A549 (cell line): Measurements from ENCODE around the gene GALNT14. TPM values are rescaled to one million over a fixed set of nuclear protein-coding genes. Genes with fewer than 3 reads are reported as not detected.

Source experiments
- ATAC-seq, 2 experiments: fragments of 200-7000 bp in 1 of 2; fragments of >200 bp in 1 of 2; cut with Nextera tagmentation in 1 of 2; cut with Tn5 transposase in 1 of 2; 3 replicates each; pipeline versions ENCODE4 v1.8.0 to v1.9.1; 2018 to 2020; ENCODE audit warnings: mild to moderate bottlenecking in 1 of 2, moderate library complexity in 1 of 2
- CTCF ChIA-PET: fragments of 300-600 bp; sonication (Branson Sonifier 250); formaldehyde crosslinking; extraction: SDS; loops from one replicate; lab custom pipeline; 2021; ENCODE audit warnings: antibody characterized with exemption, inconsistent platforms; lab: Yijun Ruan, JAX
- POLR2A ChIA-PET: fragments of 350-600 bp; formaldehyde crosslinking; extraction: SDS; loops from one replicate; lab custom pipeline; 2021; ENCODE audit warnings: antibody characterized with exemption, inconsistent platforms; lab: Yijun Ruan, JAX
- DNase-seq, 2 experiments: peaks; one replicate each; pipeline versions ENCODE4 v3.0.0 to v3.0.0-alpha.2; 2011 to 2016; ENCODE audit warnings: low read depth in 1 of 2, low spot score in 1 of 2
- FAIRE-seq: peaks from 2 replicates; lab custom pipeline; 2011; peaks lifted over from hg19 to GRCh38; lab: Jason Lieb, UNC
- H3K27ac ChIP-seq, 2 experiments: fragments of >200 bp; sonication (Bioruptor Twin); formaldehyde crosslinking; 3 replicates each; pipeline ENCODE4 v1.5.1; 2016 to 2017
- H3K4me1 ChIP-seq: fragments of >200 bp; sonication (Bioruptor Twin); formaldehyde crosslinking; 3 replicates; pipeline ENCODE4 v1.6.1; 2016
- H3K4me2 ChIP-seq: fragments of >200 bp; sonication (Bioruptor Twin); formaldehyde crosslinking; 3 replicates; pipeline ENCODE4 v1.6.1; 2016
- H3K4me3 ChIP-seq: fragments of >200 bp; sonication (Bioruptor Twin); formaldehyde crosslinking; 3 replicates; pipeline ENCODE4 v1.5.1; 2016
- H3K9me3 ChIP-seq: fragments of >200 bp; sonication (Bioruptor Twin); formaldehyde crosslinking; 3 replicates; pipeline ENCODE4 v1.6.1; 2016
- BHLHE40 ChIP-seq: IDR thresholded peaks from 2 replicates; pipeline ENCODE4 v1.6.1; 2012; ENCODE audit warnings: low read depth, low read length, inconsistent platforms
- FOSB ChIP-seq: fragments of 250-450 bp; sonication (Bioruptor Pico); IDR thresholded peaks from 2 replicates; pipeline ENCODE4 v1.5.0; 2020; ENCODE audit warnings: mild to moderate bottlenecking, moderate library complexity
- FOXS1 ChIP-seq: fragments of 250-450 bp; sonication (Bioruptor Pico); IDR thresholded peaks from 2 replicates; pipeline ENCODE4 v1.5.0; 2020; ENCODE audit warnings: mild to moderate bottlenecking, moderate library complexity
- KDM1A ChIP-seq: fragments of 200-600 bp; sonication (generic); IDR thresholded peaks from 2 replicates; pipeline ENCODE4 v1.6.1; 2016; ENCODE audit warnings: low read depth, mild to moderate bottlenecking
- MAZ ChIP-seq: fragments of 150-350 bp; IDR thresholded peaks from 2 replicates; pipeline ENCODE4 v1.6.1; 2014; ENCODE audit warnings: antibody characterized with exemption, low read depth, low read length, borderline replicate concordance
- NFE2L2 ChIP-seq: fragments of 150-350 bp; conservative IDR thresholded peaks from 2 replicates; pipeline ENCODE4 v1.6.1; 2014; ENCODE audit warnings: low read length
- PHF8 ChIP-seq: fragments of 200-600 bp; sonication (generic); IDR thresholded peaks from 2 replicates; pipeline ENCODE4 v1.6.1; 2016; ENCODE audit warnings: low read depth, mild to moderate bottlenecking, antibody characterized with exemption, moderate library complexity, borderline replicate concordance
- RAD21 ChIP-seq, 2 experiments: fragments of >200 bp in 1 of 2; sonication (Bioruptor Twin) in 1 of 2; formaldehyde crosslinking in 1 of 2; IDR thresholded peaks in 1 of 2; conservative IDR thresholded peaks in 1 of 2; 2 replicates in 1 of 2; 3 replicates in 1 of 2; pipeline ENCODE4 v1.6.1; 2012 to 2018; ENCODE audit warnings: inconsistent platforms in 1 of 2
- RARB ChIP-seq: fragments of 250-450 bp; sonication (Bioruptor Pico); IDR thresholded peaks from 2 replicates; pipeline ENCODE4 v1.8.0; 2021; ENCODE audit warnings: mild to moderate bottlenecking, moderate library complexity
- ZC3H11A ChIP-seq: fragments of 450-650 bp; IDR thresholded peaks from 2 replicates; pipeline ENCODE4 v1.6.1; 2014; ENCODE audit warnings: antibody characterized with exemption, mild to moderate bottlenecking
- ZFP36 ChIP-seq: fragments of 450-650 bp; IDR thresholded peaks from 2 replicates; pipeline ENCODE4 v1.6.1; 2014; ENCODE audit warnings: borderline replicate concordance; ENCODE audit not compliant: partially characterized antibody
- ZNF302 ChIP-seq: fragments of 250-450 bp; sonication (Bioruptor Pico); IDR thresholded peaks from 2 replicates; pipeline ENCODE4 v1.9.0; 2021; ENCODE audit warnings: inconsistent platforms, mild to moderate bottlenecking, moderate library complexity
- WGBS: methylation state at CpG from one replicate; pipeline ENCODE4 v1.1.6; 2017; ENCODE audit errors: missing lambda C conversion rate; 5-methylcytosine and 5-hydroxymethylcytosine counted together
- polyA plus RNA-seq, 4 experiments: library from polyadenylated mRNA; depleted of rRNA in 3 of 4; stranded (reverse); fragments of >200 nt; fragmentation: RNase III in 1 of 4; extraction: RNeasy Plus Mini Kit Qiagen cat#74134 plus additional on column Dnase treatment in 1 of 4; gene quantifications; 2 replicates in 3 of 4; 3 replicates in 1 of 4; pipeline ENCODE4 v1.2.3, GENCODE V29; 2011 to 2017
- TF ChIP-seq, protein P1 (sequence below): fragments of 250-450 bp; sonication (Bioruptor Pico); IDR thresholded peaks from 2 replicates; pipeline ENCODE4 v1.5.0; 2020; ENCODE audit warnings: low read depth, mild to moderate bottlenecking, moderate library complexity
- TF ChIP-seq, protein P2 (sequence below): fragments of 250-450 bp; sonication (Bioruptor Pico); IDR thresholded peaks from 2 replicates; pipeline ENCODE4 v1.5.0; 2021; ENCODE audit warnings: mild to moderate bottlenecking, moderate library complexity, borderline replicate concordance
- TF ChIP-seq, protein P3 (sequence below): fragments of 200-600 bp; sonication (generic); IDR thresholded peaks from 2 replicates; pipeline ENCODE4 v1.6.1; 2016; ENCODE audit warnings: antibody characterized with exemption, mild to moderate bottlenecking, moderate library complexity
- TF ChIP-seq, protein P4 (sequence below): fragments of >200 bp; sonication (Bioruptor Twin); formaldehyde crosslinking; IDR thresholded peaks from 2 replicates; pipeline ENCODE4 v1.6.1; 2016
- TF ChIP-seq, protein P5 (sequence below): fragments of 150-350 bp; IDR thresholded peaks from 2 replicates; pipeline ENCODE4 v1.6.1; 2014; ENCODE audit warnings: low read depth, mild to moderate bottlenecking, low read length

Gene GALNT14
- polyA plus RNA-seq, 2 of the 4 experiments (the other 2 are of a cell fraction): 34.4 to 38.3 TPM

DNA sequence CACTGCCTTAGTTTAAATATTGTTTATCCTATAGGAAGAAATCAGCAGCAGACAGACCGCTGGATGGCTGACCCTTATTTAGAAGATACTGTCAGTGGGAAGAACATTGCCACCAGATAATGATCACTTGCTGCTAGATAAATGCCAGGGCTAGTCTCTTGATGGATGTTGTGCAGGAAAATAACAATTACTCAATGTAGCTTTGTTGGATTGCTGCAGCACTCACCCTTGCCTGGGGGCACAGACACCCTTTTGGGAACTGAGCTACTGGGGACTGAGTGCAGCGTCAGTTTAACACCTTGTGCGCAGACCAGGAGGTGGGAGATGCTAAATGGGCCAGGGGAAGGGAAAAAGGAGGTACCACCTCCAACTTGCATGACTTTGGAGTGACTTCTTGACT, 266.8 kb downstream of the GALNT14 start:
- Histone ChIP-seq H3K27ac (no peak overlapping the region), H3K4me1 (no peaks in the 10 kb centered on the region), H3K4me3 (no peak overlapping the region), H3K4me2 (no peak overlapping the region), H3K9me3 (peaks cover 17% of the 10 kb centered on the region; the same call in 2 of the 3 replicates)
- POLR2A ChIA-PET: no interaction called here
- DNase-seq (no peak), FAIRE-seq (no peak), ATAC-seq (no peak)
- CTCF ChIA-PET: interaction anchor here (1.0 to 2.9 kb wide), 2 partner anchors 9 to 298 kb away, joined by 3 to 22 read pairs; no protein-coding TSS in a partner anchor
- TF ChIP-seq FOSB (CRISPR knock-in tag) (no peak), ZNF302 (no peak), ZC3H11A (no peak), NFE2L2 (no peak)
- TF ChIP-seq, protein P1, sequence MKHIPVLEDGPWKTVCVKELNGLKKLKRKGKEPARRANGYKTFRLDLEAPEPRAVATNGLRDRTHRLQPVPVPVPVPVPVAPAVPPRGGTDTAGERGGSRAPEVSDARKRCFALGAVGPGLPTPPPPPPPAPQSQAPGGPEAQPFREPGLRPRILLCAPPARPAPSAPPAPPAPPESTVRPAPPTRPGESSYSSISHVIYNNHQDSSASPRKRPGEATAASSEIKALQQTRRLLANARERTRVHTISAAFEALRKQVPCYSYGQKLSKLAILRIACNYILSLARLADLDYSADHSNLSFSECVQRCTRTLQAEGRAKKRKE (CRISPR knock-in tag): no peak
- TF ChIP-seq, protein P2, sequence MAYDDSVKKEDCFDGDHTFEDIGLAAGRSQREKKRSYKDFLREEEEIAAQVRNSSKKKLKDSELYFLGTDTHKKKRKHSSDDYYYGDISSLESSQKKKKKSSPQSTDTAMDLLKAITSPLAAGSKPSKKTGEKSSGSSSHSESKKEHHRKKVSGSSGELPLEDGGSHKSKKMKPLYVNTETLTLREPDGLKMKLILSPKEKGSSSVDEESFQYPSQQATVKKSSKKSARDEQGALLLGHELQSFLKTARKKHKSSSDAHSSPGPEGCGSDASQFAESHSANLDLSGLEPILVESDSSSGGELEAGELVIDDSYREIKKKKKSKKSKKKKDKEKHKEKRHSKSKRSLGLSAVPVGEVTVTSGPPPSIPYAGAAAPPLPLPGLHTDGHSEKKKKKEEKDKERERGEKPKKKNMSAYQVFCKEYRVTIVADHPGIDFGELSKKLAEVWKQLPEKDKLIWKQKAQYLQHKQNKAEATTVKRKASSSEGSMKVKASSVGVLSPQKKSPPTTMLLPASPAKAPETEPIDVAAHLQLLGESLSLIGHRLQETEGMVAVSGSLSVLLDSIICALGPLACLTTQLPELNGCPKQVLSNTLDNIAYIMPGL (CRISPR knock-in tag): no peak
- WGBS: 54% methylated on average over 3 of the region's 3 CpGs

DNA sequence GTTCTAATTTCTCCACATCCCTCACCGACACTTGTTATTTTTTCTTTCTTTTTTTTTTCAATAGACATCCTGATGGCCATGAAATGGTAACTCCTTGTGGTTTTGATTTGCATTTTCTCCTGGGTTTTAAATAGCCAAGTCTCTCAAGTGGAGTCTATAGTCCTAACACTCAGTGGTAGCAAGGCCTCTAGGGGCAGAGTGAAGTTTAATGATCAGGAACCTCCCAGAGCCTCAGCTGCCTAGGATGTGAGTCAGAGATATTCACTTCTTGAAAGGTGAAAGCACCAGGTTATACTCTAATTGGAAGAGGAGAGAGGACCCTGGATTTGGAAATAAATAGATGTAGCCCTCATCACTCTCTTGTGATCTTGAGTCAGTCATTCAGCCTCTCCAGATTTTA, 268.3 kb downstream of the GALNT14 start:
- DNase-seq: no peak

More for the DNA sequence above, 268.3 kb downstream of the GALNT14 start:
- no peak for FAIRE-seq
- ATAC-seq: no peak; a peak in 1 of 6 replicates
- ChIA-PET CTCF (interaction anchor here (2.9 kb wide), 1 partner anchor 8 kb away, joined by 22 read pairs; no protein-coding TSS in a partner anchor), POLR2A (no interaction called here)
- TF ChIP-seq RARB (CRISPR knock-in tag): no peak
- TF ChIP-seq, protein P2 (CRISPR knock-in tag): no peak
- TF ChIP-seq PHF8: no peak
- TF ChIP-seq FOXS1: no peak
- TF ChIP-seq KDM1A: no peak
- TF ChIP-seq MAZ: no peak
- TF ChIP-seq, protein P3, sequence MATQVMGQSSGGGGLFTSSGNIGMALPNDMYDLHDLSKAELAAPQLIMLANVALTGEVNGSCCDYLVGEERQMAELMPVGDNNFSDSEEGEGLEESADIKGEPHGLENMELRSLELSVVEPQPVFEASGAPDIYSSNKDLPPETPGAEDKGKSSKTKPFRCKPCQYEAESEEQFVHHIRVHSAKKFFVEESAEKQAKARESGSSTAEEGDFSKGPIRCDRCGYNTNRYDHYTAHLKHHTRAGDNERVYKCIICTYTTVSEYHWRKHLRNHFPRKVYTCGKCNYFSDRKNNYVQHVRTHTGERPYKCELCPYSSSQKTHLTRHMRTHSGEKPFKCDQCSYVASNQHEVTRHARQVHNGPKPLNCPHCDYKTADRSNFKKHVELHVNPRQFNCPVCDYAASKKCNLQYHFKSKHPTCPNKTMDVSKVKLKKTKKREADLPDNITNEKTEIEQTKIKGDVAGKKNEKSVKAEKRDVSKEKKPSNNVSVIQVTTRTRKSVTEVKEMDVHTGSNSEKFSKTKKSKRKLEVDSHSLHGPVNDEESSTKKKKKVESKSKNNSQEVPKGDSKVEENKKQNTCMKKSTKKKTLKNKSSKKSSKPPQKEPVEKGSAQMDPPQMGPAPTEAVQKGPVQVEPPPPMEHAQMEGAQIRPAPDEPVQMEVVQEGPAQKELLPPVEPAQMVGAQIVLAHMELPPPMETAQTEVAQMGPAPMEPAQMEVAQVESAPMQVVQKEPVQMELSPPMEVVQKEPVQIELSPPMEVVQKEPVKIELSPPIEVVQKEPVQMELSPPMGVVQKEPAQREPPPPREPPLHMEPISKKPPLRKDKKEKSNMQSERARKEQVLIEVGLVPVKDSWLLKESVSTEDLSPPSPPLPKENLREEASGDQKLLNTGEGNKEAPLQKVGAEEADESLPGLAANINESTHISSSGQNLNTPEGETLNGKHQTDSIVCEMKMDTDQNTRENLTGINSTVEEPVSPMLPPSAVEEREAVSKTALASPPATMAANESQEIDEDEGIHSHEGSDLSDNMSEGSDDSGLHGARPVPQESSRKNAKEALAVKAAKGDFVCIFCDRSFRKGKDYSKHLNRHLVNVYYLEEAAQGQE: no peak
- TF ChIP-seq, protein P4, sequence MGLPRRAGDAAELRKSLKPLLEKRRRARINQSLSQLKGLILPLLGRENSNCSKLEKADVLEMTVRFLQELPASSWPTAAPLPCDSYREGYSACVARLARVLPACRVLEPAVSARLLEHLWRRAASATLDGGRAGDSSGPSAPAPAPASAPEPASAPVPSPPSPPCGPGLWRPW: no peak
- no peak for TF ChIP-seq BHLHE40
- TF ChIP-seq, protein P5, sequence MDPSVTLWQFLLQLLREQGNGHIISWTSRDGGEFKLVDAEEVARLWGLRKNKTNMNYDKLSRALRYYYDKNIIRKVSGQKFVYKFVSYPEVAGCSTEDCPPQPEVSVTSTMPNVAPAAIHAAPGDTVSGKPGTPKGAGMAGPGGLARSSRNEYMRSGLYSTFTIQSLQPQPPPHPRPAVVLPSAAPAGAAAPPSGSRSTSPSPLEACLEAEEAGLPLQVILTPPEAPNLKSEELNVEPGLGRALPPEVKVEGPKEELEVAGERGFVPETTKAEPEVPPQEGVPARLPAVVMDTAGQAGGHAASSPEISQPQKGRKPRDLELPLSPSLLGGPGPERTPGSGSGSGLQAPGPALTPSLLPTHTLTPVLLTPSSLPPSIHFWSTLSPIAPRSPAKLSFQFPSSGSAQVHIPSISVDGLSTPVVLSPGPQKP: no peak
- TF ChIP-seq RAD21 (conservative IDR thresholded peaks at IDR 0.05 in 1 of 2, IDR thresholded peaks at IDR 0.05 in 1 of 2): no peak
- TF ChIP-seq ZFP36: no peak
- TF ChIP-seq ZNF302: no peak
- 71% methylated on average over 1 of the region's 1 CpG for WGBS
- H3K4me2 ChIP-seq: no peak overlapping the region
- peaks cover 12% of the 10 kb centered on the region; the same call in 1 of the 3 replicates for H3K9me3 ChIP-seq
- no peaks in the 10 kb centered on the region for H3K4me1 ChIP-seq
- H3K4me3 ChIP-seq: no peak overlapping the region
- H3K27ac ChIP-seq: no peak overlapping the region
